Measurements from ENCODE around the gene SOS1.

SOS1 gene

DNA sequence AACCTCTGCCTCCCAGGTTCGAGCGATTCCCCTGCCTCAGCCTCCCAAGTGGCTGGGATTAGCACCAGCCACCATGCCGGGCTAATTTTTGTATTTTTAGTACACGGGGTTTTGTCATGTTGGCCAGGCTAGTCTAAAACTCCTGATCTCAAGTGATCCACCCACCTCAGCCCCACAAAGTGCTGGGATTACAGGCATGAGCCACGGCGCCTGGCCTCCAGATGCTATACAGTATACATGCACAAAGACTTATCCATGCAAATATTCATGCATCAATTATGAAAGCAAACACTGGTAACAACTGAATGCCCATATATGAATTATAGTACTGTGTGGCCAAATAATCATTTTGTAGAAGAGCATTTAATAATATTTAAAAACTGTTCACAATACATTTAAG, 36.0 kb upstream of the SOS1 start:
- TF ChIP-seq SIN3A (IDR thresholded peaks at IDR 0.05; ENCODE audit: borderline replicate concordance, insufficient read depth, low read length) (no peak), TAF1 (IDR thresholded peaks at IDR 0.05; ENCODE audit: borderline replicate concordance, insufficient read depth, low read length) (no peak), FOXP2 (optimal IDR thresholded peaks at IDR 0.05; ENCODE audit: borderline replicate concordance, extremely low read depth, extremely low read length, insufficient read depth) (no peak)

- TF ChIP-seq REST (IDR thresholded peaks at IDR 0.05; ENCODE audit: insufficient read depth in 1 of 2, low read depth in 2 of 2, low read length in 2 of 2) (no peak), POLR2AphosphoS5 (IDR thresholded peaks at IDR 0.05; ENCODE audit: low read depth, low read length) (no peak), TAF1 (IDR thresholded peaks at IDR 0.05; ENCODE audit: borderline replicate concordance, insufficient read depth, low read length) (no peak), FOXP2 (optimal IDR thresholded peaks at IDR 0.05; ENCODE audit: borderline replicate concordance, extremely low read depth, extremely low read length, insufficient read depth) (no peak), SIN3A (IDR thresholded peaks at IDR 0.05; ENCODE audit: borderline replicate concordance, insufficient read depth, low read length) (no peak)
These were observed 35.3 kb upstream of the SOS1 start for GRCh38 chr2:39156107-39156506.

GRCh38 chr2:39154944-39155343, 34.1 kb upstream of the SOS1 start:
- TF ChIP-seq POLR2AphosphoS5 (IDR thresholded peaks at IDR 0.05; ENCODE audit: low read depth, low read length) (no peak), FOXP2 (optimal IDR thresholded peaks at IDR 0.05; ENCODE audit: borderline replicate concordance, extremely low read depth, extremely low read length, insufficient read depth) (no peak), TAF1 (IDR thresholded peaks at IDR 0.05; ENCODE audit: borderline replicate concordance, insufficient read depth, low read length) (no peak), SIN3A (IDR thresholded peaks at IDR 0.05; ENCODE audit: borderline replicate concordance, insufficient read depth, low read length) (no peak), REST (IDR thresholded peaks at IDR 0.05; ENCODE audit: insufficient read depth in 1 of 2, low read depth in 2 of 2, low read length in 2 of 2) (no peak)

GRCh38 chr2:39153312-39153711, 32.5 kb upstream of the SOS1 start:
- TF ChIP-seq REST (IDR thresholded peaks at IDR 0.05; ENCODE audit: insufficient read depth in 1 of 2, low read depth in 2 of 2, low read length in 2 of 2) (no peak), TAF1 (IDR thresholded peaks at IDR 0.05; ENCODE audit: borderline replicate concordance, insufficient read depth, low read length) (no peak), SIN3A (IDR thresholded peaks at IDR 0.05; ENCODE audit: borderline replicate concordance, insufficient read depth, low read length) (no peak), FOXP2 (optimal IDR thresholded peaks at IDR 0.05; ENCODE audit: borderline replicate concordance, extremely low read depth, extremely low read length, insufficient read depth) (no peak), POLR2AphosphoS5 (IDR thresholded peaks at IDR 0.05; ENCODE audit: low read depth, low read length) (no peak)

- TF ChIP-seq REST (IDR thresholded peaks at IDR 0.05; ENCODE audit: insufficient read depth in 1 of 2, low read depth in 2 of 2, low read length in 2 of 2) (no peak), TAF1 (IDR thresholded peaks at IDR 0.05; ENCODE audit: borderline replicate concordance, insufficient read depth, low read length) (no peak), POLR2AphosphoS5 (IDR thresholded peaks at IDR 0.05; ENCODE audit: low read depth, low read length) (no peak), FOXP2 (optimal IDR thresholded peaks at IDR 0.05; ENCODE audit: borderline replicate concordance, extremely low read depth, extremely low read length, insufficient read depth) (no peak), SIN3A (IDR thresholded peaks at IDR 0.05; ENCODE audit: borderline replicate concordance, insufficient read depth, low read length) (no peak)
These were observed 31.7 kb upstream of the SOS1 start for GRCh38 chr2:39152504-39152903.
